Astrocyte (in vitro differentiated cells and primary cell): ENCODE measurements around the gene CCNH.

ENCODE experiments used
- CTCF ChIP-seq: IDR thresholded peaks from 2 replicates; pipeline ENCODE4 v1.5.1; 2011; ENCODE audit warnings: low read depth, mild to moderate bottlenecking, inconsistent platforms, low read length, moderate library complexity; ENCODE audit not compliant: insufficient read depth
- EZH2 ChIP-seq: IDR thresholded peaks from 2 replicates; pipeline ENCODE4 v1.6.1; 2012; ENCODE audit warnings: mild to moderate bottlenecking, low read length, inconsistent platforms; ENCODE audit not compliant: insufficient read depth

DNA sequence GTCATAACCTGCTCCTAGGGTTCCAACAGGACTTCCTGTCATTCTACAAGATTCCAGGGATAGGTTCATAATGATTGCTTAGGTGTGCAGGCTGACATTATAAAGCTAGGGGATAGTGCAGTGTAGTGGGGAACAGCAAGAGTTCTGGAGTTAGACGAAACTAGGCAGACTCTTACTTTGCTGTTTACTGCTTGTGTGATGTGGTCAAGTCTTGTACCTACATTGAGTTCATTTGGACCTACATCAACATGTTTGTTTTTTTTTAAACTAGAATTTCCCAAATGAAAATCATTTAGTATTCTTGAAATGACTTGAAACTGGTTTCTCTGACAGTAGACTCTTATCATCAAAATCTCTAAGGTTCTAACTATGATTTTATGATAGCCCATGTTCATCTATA, 21.2 kb upstream of the CCNH start:
- TF ChIP-seq CTCF (no peak), EZH2 (no peak)
